22Rv1 (cell line): ENCODE data around the gene AREL1.

ENCODE experiments used
- CTCF ChIP-seq: fragments of 450-650 bp; IDR thresholded peaks from 2 replicates; pipeline ENCODE4 v1.5.1; 2017; ENCODE audit warnings: mild to moderate bottlenecking
- ZFX ChIP-seq: fragments of 450-650 bp; IDR thresholded peaks from 2 replicates; pipeline ENCODE4 v1.6.1; 2017; ENCODE audit warnings: antibody characterized with exemption, borderline replicate concordance

- TF ChIP-seq CTCF (no peak), ZFX (no peak)
These were observed 101.1 kb downstream of the AREL1 start, which contains the start of gene LTBP2 for GRCh38 chr14:74611650-74612349.
